Measurements from ENCODE around the gene GRK3.

The GRK3 gene

GRCh38 chr22:25692397-25693267 lies 128.2 kb downstream of the GRK3 start:
- Histone ChIP-seq H3K4me3 (ENCODE audit: low read depth in 1 of 2, low read length in 2 of 2) (no peak overlapping the region), H3K36me3 (ENCODE audit: insufficient read depth, low read length) (peaks cover 28% of the 10 kb centered on the region), H3K27me3 (ENCODE audit: control insufficient read depth in 1 of 2, insufficient read depth in 2 of 2, low read length in 2 of 2) (no peaks in the 10 kb centered on the region), H3K9me3 (ENCODE audit: low read length) (no peaks in the 10 kb centered on the region), H3K27ac (ENCODE audit: low read depth, low read length) (no peak overlapping the region), H3K4me1 (ENCODE audit: insufficient read depth, low read length) (peaks cover 4% of the 10 kb centered on the region), H3K9ac (ENCODE audit: low read length) (no peak overlapping the region)

GRCh38 chr22:25693268-25693565 lies 128.7 kb downstream of the GRK3 start:
- no peak overlapping the region for H3K9ac ChIP-seq (ENCODE audit: low read length)
- no peaks in the 10 kb centered on the region for H3K27me3 ChIP-seq (ENCODE audit: control insufficient read depth in 1 of 2, insufficient read depth in 2 of 2, low read length in 2 of 2)
- H3K9me3 ChIP-seq (ENCODE audit: low read length), result no peaks in the 10 kb centered on the region
- H3K27ac ChIP-seq (ENCODE audit: low read depth, low read length), result no peak overlapping the region
- H3K4me1 ChIP-seq (ENCODE audit: insufficient read depth, low read length), result peaks cover 4% of the 10 kb centered on the region
- H3K4me3 ChIP-seq (ENCODE audit: low read depth in 1 of 2, low read length in 2 of 2), result no peak overlapping the region
- peaks cover 28% of the 10 kb centered on the region for H3K36me3 ChIP-seq (ENCODE audit: insufficient read depth, low read length)

DNA sequence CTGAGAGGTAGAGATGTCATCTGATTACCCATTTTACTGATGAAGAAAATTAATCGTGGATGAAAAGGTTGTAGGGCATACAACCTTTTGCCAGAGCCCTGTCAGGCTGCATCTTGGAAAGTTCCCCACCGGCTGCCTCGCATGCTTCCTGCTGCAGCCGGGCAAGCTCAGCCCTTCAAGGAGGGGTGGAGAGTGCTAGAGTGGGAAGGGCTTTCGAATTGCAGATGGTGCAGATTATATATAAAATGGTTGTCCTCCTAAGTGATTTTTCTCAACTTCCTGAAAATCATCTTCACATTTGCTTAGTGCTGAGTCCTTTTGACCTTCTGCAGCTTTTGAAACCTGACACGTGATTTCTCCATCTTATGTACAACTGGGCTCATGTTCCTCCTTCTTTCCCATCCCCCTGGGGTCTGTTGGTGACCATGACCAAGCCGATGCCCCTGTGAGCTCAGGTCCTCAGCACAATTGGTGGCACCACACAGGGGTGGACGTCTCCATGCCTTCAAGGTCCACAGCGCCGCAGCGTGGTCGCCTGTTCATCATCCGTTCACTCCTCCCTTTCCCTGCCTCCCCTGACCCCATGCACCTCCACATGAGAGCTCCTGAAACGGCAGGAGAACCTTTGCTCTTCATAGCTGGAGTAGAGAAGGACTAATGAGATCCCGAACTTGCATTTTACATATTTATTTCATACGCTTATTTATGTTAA lies 129.9 kb downstream of the GRK3 start:
- peaks cover 4% of the 10 kb centered on the region for H3K4me1 ChIP-seq (ENCODE audit: insufficient read depth, low read length)
- H3K9ac ChIP-seq (ENCODE audit: low read length), result no peak overlapping the region
- H3K4me3 ChIP-seq (ENCODE audit: low read depth in 1 of 2, low read length in 2 of 2), result no peak overlapping the region
- no peaks in the 10 kb centered on the region for H3K9me3 ChIP-seq (ENCODE audit: low read length)
- no peaks in the 10 kb centered on the region for H3K27me3 ChIP-seq (ENCODE audit: control insufficient read depth in 1 of 2, insufficient read depth in 2 of 2, low read length in 2 of 2)
- H3K36me3 ChIP-seq (ENCODE audit: insufficient read depth, low read length), result peaks cover 27% of the 10 kb centered on the region
- H3K27ac ChIP-seq (ENCODE audit: low read depth, low read length), result no peak overlapping the region

DNA sequence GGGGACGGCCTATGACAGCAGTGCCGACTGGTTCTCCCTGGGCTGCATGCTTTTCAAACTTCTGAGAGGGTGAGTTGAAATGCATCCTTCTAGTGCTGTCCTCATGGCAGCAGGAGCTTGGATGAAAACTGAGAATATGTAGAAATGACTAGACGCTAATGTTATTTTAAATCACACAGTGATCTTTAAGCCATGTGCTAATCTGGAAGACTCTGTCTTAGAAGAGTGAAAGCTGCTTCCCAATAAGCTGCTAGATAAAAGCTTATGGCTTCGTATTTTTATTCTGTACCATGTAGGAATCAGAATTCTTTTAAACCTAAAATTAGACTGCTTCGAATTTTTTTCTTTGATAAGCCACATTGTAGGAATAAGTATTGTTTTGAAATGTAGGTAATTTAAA lies 130.7 kb downstream of the GRK3 start:
- H3K9me3 ChIP-seq (ENCODE audit: low read length), result no peaks in the 10 kb centered on the region
- no peak overlapping the region for H3K4me3 ChIP-seq (ENCODE audit: low read depth in 1 of 2, low read length in 2 of 2)
- H3K27me3 ChIP-seq (ENCODE audit: control insufficient read depth in 1 of 2, insufficient read depth in 2 of 2, low read length in 2 of 2), result no peaks in the 10 kb centered on the region
- no peak overlapping the region for H3K27ac ChIP-seq (ENCODE audit: low read depth, low read length)
- peaks cover 4% of the 10 kb centered on the region for H3K4me1 ChIP-seq (ENCODE audit: insufficient read depth, low read length)
- peaks cover 19% of the 10 kb centered on the region for H3K36me3 ChIP-seq (ENCODE audit: insufficient read depth, low read length)
- no peak overlapping the region for H3K9ac ChIP-seq (ENCODE audit: low read length)

DNA sequence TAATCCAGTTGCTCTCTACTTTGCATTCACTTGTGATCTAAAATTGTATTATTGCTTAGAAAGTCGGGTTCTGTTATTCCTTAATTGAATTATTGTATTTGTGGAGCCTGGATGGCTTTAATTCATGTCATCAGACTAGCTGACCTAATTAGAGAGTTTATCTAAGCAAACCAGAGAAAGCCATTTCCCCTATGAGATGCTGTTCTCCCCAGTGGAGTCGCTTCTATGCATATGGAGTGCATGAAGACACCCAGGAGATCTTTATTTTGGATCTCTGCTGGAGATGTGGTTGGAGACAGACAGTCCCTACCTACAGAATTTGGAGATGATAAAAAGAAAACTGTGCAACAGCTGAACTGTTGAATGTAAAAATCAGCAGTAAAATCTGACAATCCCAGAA lies 132.3 kb downstream of the GRK3 start:
- H3K36me3 ChIP-seq (ENCODE audit: insufficient read depth, low read length), result peaks cover 8% of the 10 kb centered on the region
- H3K27me3 ChIP-seq (ENCODE audit: control insufficient read depth in 1 of 2, insufficient read depth in 2 of 2, low read length in 2 of 2), result no peaks in the 10 kb centered on the region
- no peak overlapping the region for H3K9ac ChIP-seq (ENCODE audit: low read length)
- H3K4me1 ChIP-seq (ENCODE audit: insufficient read depth, low read length), result peaks cover 10% of the 10 kb centered on the region
- no peak overlapping the region for H3K4me3 ChIP-seq (ENCODE audit: low read depth in 1 of 2, low read length in 2 of 2)
- no peaks in the 10 kb centered on the region for H3K9me3 ChIP-seq (ENCODE audit: low read length)
- H3K27ac ChIP-seq (ENCODE audit: low read depth, low read length), result no peak overlapping the region

DNA sequence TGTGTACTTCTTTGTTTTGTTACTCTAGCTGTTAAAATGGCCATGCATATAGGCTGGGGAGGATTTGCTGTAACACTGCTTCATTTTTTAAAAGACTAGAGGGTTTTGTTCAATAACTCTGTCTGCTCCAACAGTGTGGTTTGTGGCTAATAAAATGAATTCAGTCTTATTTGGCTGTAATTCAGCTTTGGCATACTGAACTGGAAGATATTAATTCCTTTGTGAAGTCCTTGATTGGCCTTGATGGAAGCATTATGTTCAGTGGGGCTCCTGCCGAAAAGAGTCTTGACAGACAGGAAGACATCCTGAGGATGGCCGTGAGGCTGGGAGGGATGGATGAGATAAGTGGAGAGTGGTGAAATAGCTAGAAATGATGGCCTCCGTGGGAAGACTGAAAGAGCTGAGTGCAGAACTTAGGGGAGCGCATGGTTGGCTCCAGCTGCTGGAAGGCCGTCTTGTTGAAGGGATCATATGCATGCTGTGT lies 132.7 kb downstream of the GRK3 start:
- H3K9me3 ChIP-seq (ENCODE audit: low read length), result no peaks in the 10 kb centered on the region
- H3K27ac ChIP-seq (ENCODE audit: low read depth, low read length), result no peak overlapping the region
- H3K4me3 ChIP-seq (ENCODE audit: low read depth in 1 of 2, low read length in 2 of 2), result no peak overlapping the region

DNA sequence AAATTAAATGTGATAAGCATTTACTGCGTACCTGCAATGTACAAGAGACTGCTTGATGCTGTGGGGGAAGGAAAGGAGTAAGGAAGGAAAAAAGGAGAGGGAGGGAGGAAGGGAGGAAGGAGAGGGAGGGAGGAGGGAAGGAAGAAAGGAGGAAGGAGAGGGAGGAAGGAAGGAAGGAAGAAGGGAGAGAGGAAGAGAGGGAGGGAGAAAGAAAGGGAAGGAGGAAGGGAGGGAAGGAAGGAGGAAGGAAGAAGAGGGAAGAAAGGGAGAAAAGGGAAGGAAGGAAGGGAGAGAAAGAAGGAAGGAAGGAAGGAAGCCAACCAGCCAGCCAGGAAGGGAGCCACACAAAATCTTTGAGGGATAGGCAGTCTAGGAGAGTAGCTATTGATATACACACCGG lies 133.5 kb downstream of the GRK3 start:
- Histone ChIP-seq H3K4me1 (ENCODE audit: insufficient read depth, low read length) (peaks cover 10% of the 10 kb centered on the region), H3K27ac (ENCODE audit: low read depth, low read length) (no peak overlapping the region), H3K36me3 (ENCODE audit: insufficient read depth, low read length) (peaks cover 5% of the 10 kb centered on the region), H3K9ac (ENCODE audit: low read length) (no peak overlapping the region), H3K27me3 (ENCODE audit: control insufficient read depth in 1 of 2, insufficient read depth in 2 of 2, low read length in 2 of 2) (no peaks in the 10 kb centered on the region), H3K9me3 (ENCODE audit: low read length) (no peaks in the 10 kb centered on the region), H3K4me3 (ENCODE audit: low read depth in 1 of 2, low read length in 2 of 2) (no peak overlapping the region)

More for the DNA sequence above, 132.7 kb downstream of the GRK3 start:
- no peaks in the 10 kb centered on the region for H3K27me3 ChIP-seq (ENCODE audit: control insufficient read depth in 1 of 2, insufficient read depth in 2 of 2, low read length in 2 of 2)
- H3K9ac ChIP-seq (ENCODE audit: low read length), result no peak overlapping the region
- peaks cover 8% of the 10 kb centered on the region for H3K36me3 ChIP-seq (ENCODE audit: insufficient read depth, low read length)
- H3K4me1 ChIP-seq (ENCODE audit: insufficient read depth, low read length), result peaks cover 10% of the 10 kb centered on the region

DNA sequence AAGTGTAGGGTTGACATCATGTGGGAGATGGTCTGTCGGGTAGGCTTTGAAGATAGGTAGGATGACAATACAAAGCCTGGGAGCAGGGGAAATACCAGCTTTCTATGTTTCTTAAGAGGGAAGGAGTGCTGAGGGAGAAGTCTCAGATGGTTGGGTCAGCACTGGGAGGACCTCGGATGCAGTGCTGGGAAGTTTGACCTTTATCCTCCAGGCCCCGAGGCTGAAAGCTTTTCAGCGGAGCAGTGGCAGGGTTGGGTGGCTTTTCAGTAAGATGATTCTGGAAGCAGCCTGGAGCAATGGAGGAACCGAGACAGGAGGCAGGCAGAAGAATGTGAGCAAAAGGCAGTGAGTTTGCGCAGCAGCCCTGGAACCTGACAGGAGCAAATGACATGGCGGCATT lies 134.0 kb downstream of the GRK3 start:
- Histone ChIP-seq H3K9ac (ENCODE audit: low read length) (no peak overlapping the region), H3K27me3 (ENCODE audit: control insufficient read depth in 1 of 2, insufficient read depth in 2 of 2, low read length in 2 of 2) (no peaks in the 10 kb centered on the region), H3K27ac (ENCODE audit: low read depth, low read length) (no peak overlapping the region), H3K9me3 (ENCODE audit: low read length) (no peaks in the 10 kb centered on the region), H3K4me3 (ENCODE audit: low read depth in 1 of 2, low read length in 2 of 2) (no peak overlapping the region), H3K4me1 (ENCODE audit: insufficient read depth, low read length) (peaks cover 10% of the 10 kb centered on the region), H3K36me3 (ENCODE audit: insufficient read depth, low read length) (peaks cover 5% of the 10 kb centered on the region)

DNA sequence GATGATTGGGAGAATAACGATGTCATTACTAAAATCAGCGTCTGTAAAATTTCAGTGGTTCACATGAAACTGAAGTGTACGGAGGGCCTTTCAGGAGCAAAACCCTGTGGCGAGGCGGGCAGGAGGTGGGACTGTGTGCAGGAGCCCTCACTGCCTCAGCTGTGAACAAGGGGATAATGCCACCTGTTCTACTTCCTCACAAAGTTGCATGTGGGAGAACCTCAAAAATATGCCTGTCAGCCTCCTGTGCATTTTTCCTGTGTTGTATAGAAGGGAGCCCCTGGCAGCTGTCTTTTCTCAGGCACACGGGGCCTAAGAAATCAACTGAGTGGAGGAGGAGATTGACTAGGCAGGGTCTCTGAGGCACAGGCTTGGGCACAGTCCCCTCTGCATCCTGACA lies 134.5 kb downstream of the GRK3 start:
- Histone ChIP-seq H3K9ac (ENCODE audit: low read length) (no peak overlapping the region), H3K27me3 (ENCODE audit: control insufficient read depth in 1 of 2, insufficient read depth in 2 of 2, low read length in 2 of 2) (no peaks in the 10 kb centered on the region), H3K36me3 (ENCODE audit: insufficient read depth, low read length) (peaks cover 7% of the 10 kb centered on the region), H3K9me3 (ENCODE audit: low read length) (no peaks in the 10 kb centered on the region), H3K4me1 (ENCODE audit: insufficient read depth, low read length) (peaks cover 10% of the 10 kb centered on the region), H3K27ac (ENCODE audit: low read depth, low read length) (no peak overlapping the region), H3K4me3 (ENCODE audit: low read depth in 1 of 2, low read length in 2 of 2) (no peak overlapping the region)

GRCh38 chr22:25701056-25701780 lies 136.7 kb downstream of the GRK3 start:
- no peaks in the 10 kb centered on the region for H3K9me3 ChIP-seq (ENCODE audit: low read length)
- H3K27me3 ChIP-seq (ENCODE audit: control insufficient read depth in 1 of 2, insufficient read depth in 2 of 2, low read length in 2 of 2), result no peaks in the 10 kb centered on the region
- no peak overlapping the region for H3K9ac ChIP-seq (ENCODE audit: low read length)
- no peak overlapping the region for H3K27ac ChIP-seq (ENCODE audit: low read depth, low read length)
- peaks cover 10% of the 10 kb centered on the region for H3K4me1 ChIP-seq (ENCODE audit: insufficient read depth, low read length)
- H3K36me3 ChIP-seq (ENCODE audit: insufficient read depth, low read length), result peaks cover 4% of the 10 kb centered on the region
- H3K4me3 ChIP-seq (ENCODE audit: low read depth in 1 of 2, low read length in 2 of 2), result no peak overlapping the region

DNA sequence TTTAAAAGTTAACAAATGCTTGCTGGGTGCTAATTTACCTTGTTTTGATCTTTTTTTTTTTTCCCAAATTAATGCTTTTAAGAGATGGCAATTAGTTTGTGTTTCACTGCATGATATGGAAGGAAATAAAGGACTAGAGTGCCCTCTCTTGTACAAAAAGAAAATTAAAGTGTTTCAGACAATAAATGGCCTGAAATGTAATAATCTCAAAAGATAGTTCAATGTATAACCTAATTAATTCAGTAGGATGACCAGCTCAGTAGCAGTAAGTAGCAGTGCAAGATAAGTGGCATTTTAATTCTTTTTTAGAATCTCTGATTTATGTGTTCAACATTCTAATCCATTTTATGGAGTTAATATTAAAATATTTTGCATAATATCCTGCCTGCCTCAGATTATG lies 137.6 kb downstream of the GRK3 start:
- H3K4me3 ChIP-seq (ENCODE audit: low read depth in 1 of 2, low read length in 2 of 2), result no peak overlapping the region
- H3K36me3 ChIP-seq (ENCODE audit: insufficient read depth, low read length), result peaks cover 8% of the 10 kb centered on the region
- peaks cover 6% of the 10 kb centered on the region for H3K4me1 ChIP-seq (ENCODE audit: insufficient read depth, low read length)
- no peaks in the 10 kb centered on the region for H3K27me3 ChIP-seq (ENCODE audit: control insufficient read depth in 1 of 2, insufficient read depth in 2 of 2, low read length in 2 of 2)
- no peaks in the 10 kb centered on the region for H3K9me3 ChIP-seq (ENCODE audit: low read length)
- no peak overlapping the region for H3K9ac ChIP-seq (ENCODE audit: low read length)
- H3K27ac ChIP-seq (ENCODE audit: low read depth, low read length), result no peak overlapping the region

Data from muscle layer of colon (tissue), 2 donors.